GM18868 (cell line): ENCODE data around the gene BFSP2.

Experiments
- ATAC-seq: cut with Tn5 transposase; IDR thresholded peaks from one replicate; pipeline ENCODE4 v1.9.1; 2021; ENCODE audit warnings: mild to moderate bottlenecking, moderate library complexity; ENCODE audit not compliant: unreplicated experiment

The BFSP2 gene

GRCh38 chr3:133381346-133382109 is 18.3 kb upstream of the BFSP2 start:
- ATAC-seq = no peak

GRCh38 chr3:133383175-133383574 is 16.7 kb upstream of the BFSP2 start:
- no peak for ATAC-seq

GRCh38 chr3:133383741-133384140 is 16.1 kb upstream of the BFSP2 start:
- ATAC-seq = no peak

GRCh38 chr3:133384331-133385027 is 15.4 kb upstream of the BFSP2 start:
- ATAC-seq = peak; percentile 89

GRCh38 chr3:133386876-133387275 is 13.0 kb upstream of the BFSP2 start:
- no peak for ATAC-seq

- ATAC-seq = no peak
Measured at GRCh38 chr3:133387341-133387740, 12.5 kb upstream of the BFSP2 start.

GRCh38 chr3:133388696-133389395 is 11.0 kb upstream of the BFSP2 start:
- ATAC-seq = no peak

GRCh38 chr3:133390715-133391114 is 9.1 kb upstream of the BFSP2 start:
- no peak for ATAC-seq

GRCh38 chr3:133393204-133393603 is 6.7 kb upstream of the BFSP2 start:
- ATAC-seq = no peak

GRCh38 chr3:133393691-133394474 is 6.0 kb upstream of the BFSP2 start:
- no peak for ATAC-seq

- ATAC-seq = no peak
Measured at GRCh38 chr3:133394561-133395311, 5.1 kb upstream of the BFSP2 start.

GRCh38 chr3:133396906-133397305 is 3.0 kb upstream of the BFSP2 start:
- no peak for ATAC-seq

- ATAC-seq = no peak
Measured at GRCh38 chr3:133401374-133402135, 1.7 kb downstream of the BFSP2 start.

- no peak for ATAC-seq
Measured at GRCh38 chr3:133404920-133405319, 5.1 kb downstream of the BFSP2 start.

- no peak for ATAC-seq
Measured at GRCh38 chr3:133408366-133408765, 8.5 kb downstream of the BFSP2 start.

GRCh38 chr3:133408961-133409360 is 9.1 kb downstream of the BFSP2 start:
- no peak for ATAC-seq

- ATAC-seq = no peak
Measured at GRCh38 chr3:133410191-133410892, 10.5 kb downstream of the BFSP2 start.

GRCh38 chr3:133412183-133413132 is 12.6 kb downstream of the BFSP2 start:
- ATAC-seq = no peak
